ENCODE results near the gene ORC5. TPM values are rescaled to one million over a fixed set of nuclear protein-coding genes. Genes with fewer than 3 reads are reported as not detected.

The ORC5 gene
- total and polyA plus RNA-seq, 2 of the 13 experiments (the other 11 are each of a cell fraction or from before 2014, with no cell fraction given): 4.8 to 18.8 TPM

DNA sequence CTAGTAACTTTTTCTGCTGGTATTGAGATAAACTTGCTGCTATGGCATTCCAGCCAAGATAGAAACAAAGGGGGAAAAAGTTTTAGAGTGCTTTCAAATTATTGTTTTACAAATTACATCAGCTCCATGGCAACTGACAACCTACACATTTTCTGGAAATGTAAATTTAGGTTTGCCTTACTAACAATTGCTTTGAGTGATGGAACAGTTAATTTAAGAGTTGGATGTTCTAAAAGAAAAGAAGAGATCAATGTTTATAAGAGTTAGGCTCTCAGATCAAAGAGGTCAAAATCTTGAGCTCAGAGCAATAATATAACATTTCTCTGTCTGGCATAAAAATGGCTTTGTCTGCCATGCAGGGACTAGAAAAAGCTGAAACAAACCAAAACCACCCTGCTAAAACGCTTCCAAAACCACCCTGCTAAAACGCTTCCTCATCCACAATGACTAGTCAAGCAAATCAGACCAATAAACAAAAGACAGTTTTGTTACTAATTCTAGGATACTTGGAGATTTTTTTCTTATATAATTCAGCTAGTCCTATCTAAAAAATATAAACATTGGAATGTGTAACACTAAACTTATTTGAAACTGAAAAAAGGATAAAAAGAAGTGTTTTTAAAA lies 32.3 kb downstream of the ORC5 start:
- ChIA-PET POLR2A (no interaction called here), CTCF (ENCODE audit: low intra/inter-chr PET ratio, low total read pairs) (no interaction called here)
- Histone ChIP-seq H2AFZ (ENCODE audit: low read length) (no peak overlapping the region), H3K79me2 (ENCODE audit: insufficient read depth, low read length) (no peaks in the 10 kb centered on the region), H3K27ac (ENCODE audit: extremely low read length, insufficient read depth, low read length) (no peak overlapping the region), H3K4me2 (ENCODE audit: low read depth, low read length) (no peak overlapping the region), H3K9me3 (ENCODE audit: low read length) (peaks cover 19% of the 10 kb centered on the region), H3K4me1 (ENCODE audit: insufficient read depth, low read length) (no peaks in the 10 kb centered on the region), H3K27me3 (ENCODE audit: control insufficient read depth in 1 of 2, insufficient read depth in 2 of 2, low read length in 2 of 2) (no peaks in the 10 kb centered on the region), H3K36me3 (replicated peaks in 1 of 2; ENCODE audit: control insufficient read depth in 1 of 2, insufficient read depth in 2 of 2, low read length in 2 of 2) (peaks cover 0 to 8% of the 10 kb centered on the region in 2 experiments; a peak in 3 of 5 replicates), H4K20me1 (ENCODE audit: insufficient read depth, low read length) (no peaks in the 10 kb centered on the region), H3K4me3 (replicated peaks in 1 of 3; ENCODE audit: insufficient read depth in 1 of 3, low read depth in 2 of 3, low read length in 3 of 3) (no peak overlapping the region), H3K9ac (ENCODE audit: insufficient read depth, low read depth, low read length) (no peak overlapping the region)
- no peak for DNase-seq (ENCODE audit: low spot score)
- 94% methylated on average over 2 of the region's 2 CpGs for WGBS (ENCODE audit: low lambda C conversion rate)
- no peak for FAIRE-seq
- intact Hi-C loops (cut with micrococcal nuclease; ENCODE audit: unreplicated experiment) (no loop called here), in situ Hi-C loops (cut with HindIII; ENCODE audit: extremely low pct_ligation_motif_present, low pct_unique_long_range_greater_than_20kb) (no loop called here)
- no peak for TF ChIP-seq MLLT10 (CRISPR knock-in tag; IDR thresholded peaks at IDR 0.05)
- no peak for TF ChIP-seq SOX5 (CRISPR knock-in tag; IDR thresholded peaks at IDR 0.05; ENCODE audit: borderline replicate concordance)
- no peak for TF ChIP-seq SIN3A (IDR thresholded peaks at IDR 0.05; ENCODE audit: borderline replicate concordance, low read depth, low read length)
- TF ChIP-seq POGZ (CRISPR knock-in tag; IDR thresholded peaks at IDR 0.05): no peak
- TF ChIP-seq ZFP62 (CRISPR knock-in tag; IDR thresholded peaks at IDR 0.05): no peak
- no peak for ATAC-seq
- no TSS peak for BruUV-seq (replicated peaks)

DNA sequence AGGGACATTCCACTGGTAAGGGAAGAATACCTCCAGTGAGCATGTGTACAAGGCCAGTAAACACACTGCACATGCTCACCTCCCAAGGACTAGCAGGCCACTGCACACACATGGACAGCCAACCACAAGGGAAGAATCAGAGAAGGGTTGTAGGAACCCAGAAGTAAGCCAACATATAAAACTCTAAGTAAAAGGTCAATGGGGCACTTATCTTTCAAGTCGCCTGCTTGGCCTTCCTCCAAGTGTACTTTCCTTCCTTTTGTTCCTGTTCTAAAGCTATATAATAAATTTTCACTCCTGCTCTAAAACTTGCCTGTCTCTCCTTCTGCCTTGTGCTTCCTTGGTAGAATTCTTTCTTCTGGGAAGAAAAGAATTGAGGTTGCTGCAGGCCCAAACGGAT lies 33.0 kb downstream of the ORC5 start:
- Histone ChIP-seq H3K79me2 (ENCODE audit: insufficient read depth, low read length) (no peaks in the 10 kb centered on the region), H3K4me3 (replicated peaks in 1 of 3; ENCODE audit: insufficient read depth in 1 of 3, low read depth in 2 of 3, low read length in 3 of 3) (no peak overlapping the region), H3K4me2 (ENCODE audit: low read depth, low read length) (no peak overlapping the region), H3K27me3 (ENCODE audit: control insufficient read depth in 1 of 2, insufficient read depth in 2 of 2, low read length in 2 of 2) (no peaks in the 10 kb centered on the region), H3K9me3 (ENCODE audit: low read length) (peaks cover 14% of the 10 kb centered on the region), H2AFZ (ENCODE audit: low read length) (no peak overlapping the region), H3K36me3 (replicated peaks in 1 of 2; ENCODE audit: control insufficient read depth in 1 of 2, insufficient read depth in 2 of 2, low read length in 2 of 2) (peaks cover 0 to 2% of the 10 kb centered on the region in 2 experiments; a peak in 2 of 5 replicates), H3K27ac (ENCODE audit: extremely low read length, insufficient read depth, low read length) (no peak overlapping the region), H3K4me1 (ENCODE audit: insufficient read depth, low read length) (no peaks in the 10 kb centered on the region), H4K20me1 (ENCODE audit: insufficient read depth, low read length) (no peaks in the 10 kb centered on the region), H3K9ac (ENCODE audit: insufficient read depth, low read depth, low read length) (no peak overlapping the region)
- ATAC-seq: no peak
- ChIA-PET CTCF (ENCODE audit: low intra/inter-chr PET ratio, low total read pairs) (no interaction called here), POLR2A (no interaction called here)
- no TSS peak for BruUV-seq (replicated peaks)
- no peak for FAIRE-seq
- in situ Hi-C loops (cut with HindIII; ENCODE audit: extremely low pct_ligation_motif_present, low pct_unique_long_range_greater_than_20kb) (loop anchor here (25.0 kb wide), 1 partner anchor 737 kb away; the partner anchor contains the start of gene SLC26A5), intact Hi-C loops (cut with micrococcal nuclease; ENCODE audit: unreplicated experiment) (no loop called here)
- no peak for DNase-seq (ENCODE audit: low spot score)
- WGBS (ENCODE audit: low lambda C conversion rate): 98% methylated on average over 2 of the region's 2 CpGs
- no peak for TF ChIP-seq KDM5A (IDR thresholded peaks at IDR 0.05; ENCODE audit: borderline replicate concordance, low read length)
- no peak for TF ChIP-seq MIXL1 (CRISPR knock-in tag; IDR thresholded peaks at IDR 0.05)
- no peak for TF ChIP-seq ETV5 (CRISPR knock-in tag; IDR thresholded peaks at IDR 0.05; ENCODE audit: borderline replicate concordance)
- no peak for TF ChIP-seq SRSF9 (IDR thresholded peaks at IDR 0.05; ENCODE audit: borderline replicate concordance, insufficient read depth, low read depth, low read length, poor library complexity, severe bottlenecking)
- TF ChIP-seq, protein P1, sequence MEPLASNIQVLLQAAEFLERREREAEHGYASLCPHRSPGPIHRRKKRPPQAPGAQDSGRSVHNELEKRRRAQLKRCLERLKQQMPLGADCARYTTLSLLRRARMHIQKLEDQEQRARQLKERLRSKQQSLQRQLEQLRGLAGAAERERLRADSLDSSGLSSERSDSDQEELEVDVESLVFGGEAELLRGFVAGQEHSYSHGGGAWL (CRISPR knock-in tag; IDR thresholded peaks at IDR 0.05): no peak
- TF ChIP-seq CBX2 (IDR thresholded peaks at IDR 0.05; ENCODE audit: low read depth, low read length): no peak
- no peak for TF ChIP-seq CBX2 (CRISPR knock-in tag; IDR thresholded peaks at IDR 0.05; ENCODE audit: low read depth)
- no peak for TF ChIP-seq ZC3H13 (CRISPR knock-in tag; IDR thresholded peaks at IDR 0.05)
- TF ChIP-seq PAWR (CRISPR knock-in tag; IDR thresholded peaks at IDR 0.05; ENCODE audit: borderline replicate concordance): no peak
- TF ChIP-seq, protein P2, sequence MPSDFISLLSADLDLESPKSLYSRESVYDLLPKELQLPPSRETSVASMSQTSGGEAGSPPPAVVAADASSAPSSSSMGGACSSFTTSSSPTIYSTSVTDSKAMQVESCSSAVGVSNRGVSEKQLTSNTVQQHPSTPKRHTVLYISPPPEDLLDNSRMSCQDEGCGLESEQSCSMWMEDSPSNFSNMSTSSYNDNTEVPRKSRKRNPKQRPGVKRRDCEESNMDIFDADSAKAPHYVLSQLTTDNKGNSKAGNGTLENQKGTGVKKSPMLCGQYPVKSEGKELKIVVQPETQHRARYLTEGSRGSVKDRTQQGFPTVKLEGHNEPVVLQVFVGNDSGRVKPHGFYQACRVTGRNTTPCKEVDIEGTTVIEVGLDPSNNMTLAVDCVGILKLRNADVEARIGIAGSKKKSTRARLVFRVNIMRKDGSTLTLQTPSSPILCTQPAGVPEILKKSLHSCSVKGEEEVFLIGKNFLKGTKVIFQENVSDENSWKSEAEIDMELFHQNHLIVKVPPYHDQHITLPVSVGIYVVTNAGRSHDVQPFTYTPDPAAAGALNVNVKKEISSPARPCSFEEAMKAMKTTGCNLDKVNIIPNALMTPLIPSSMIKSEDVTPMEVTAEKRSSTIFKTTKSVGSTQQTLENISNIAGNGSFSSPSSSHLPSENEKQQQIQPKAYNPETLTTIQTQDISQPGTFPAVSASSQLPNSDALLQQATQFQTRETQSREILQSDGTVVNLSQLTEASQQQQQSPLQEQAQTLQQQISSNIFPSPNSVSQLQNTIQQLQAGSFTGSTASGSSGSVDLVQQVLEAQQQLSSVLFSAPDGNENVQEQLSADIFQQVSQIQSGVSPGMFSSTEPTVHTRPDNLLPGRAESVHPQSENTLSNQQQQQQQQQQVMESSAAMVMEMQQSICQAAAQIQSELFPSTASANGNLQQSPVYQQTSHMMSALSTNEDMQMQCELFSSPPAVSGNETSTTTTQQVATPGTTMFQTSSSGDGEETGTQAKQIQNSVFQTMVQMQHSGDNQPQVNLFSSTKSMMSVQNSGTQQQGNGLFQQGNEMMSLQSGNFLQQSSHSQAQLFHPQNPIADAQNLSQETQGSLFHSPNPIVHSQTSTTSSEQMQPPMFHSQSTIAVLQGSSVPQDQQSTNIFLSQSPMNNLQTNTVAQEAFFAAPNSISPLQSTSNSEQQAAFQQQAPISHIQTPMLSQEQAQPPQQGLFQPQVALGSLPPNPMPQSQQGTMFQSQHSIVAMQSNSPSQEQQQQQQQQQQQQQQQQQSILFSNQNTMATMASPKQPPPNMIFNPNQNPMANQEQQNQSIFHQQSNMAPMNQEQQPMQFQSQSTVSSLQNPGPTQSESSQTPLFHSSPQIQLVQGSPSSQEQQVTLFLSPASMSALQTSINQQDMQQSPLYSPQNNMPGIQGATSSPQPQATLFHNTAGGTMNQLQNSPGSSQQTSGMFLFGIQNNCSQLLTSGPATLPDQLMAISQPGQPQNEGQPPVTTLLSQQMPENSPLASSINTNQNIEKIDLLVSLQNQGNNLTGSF (CRISPR knock-in tag; IDR thresholded peaks at IDR 0.05): no peak

Data from HepG2 (cell line).